ENCODE data around the gene MAPKAPK3.

The MAPKAPK3 gene

GRCh38 chr3:50609071-50609762 is 7.7 kb upstream of the MAPKAPK3 start:
- no peak for DNase-seq

GRCh38 chr3:50609763-50610085 is 7.2 kb upstream of the MAPKAPK3 start:
- no peak for DNase-seq

- DNase-seq, result no peak
Observed at GRCh38 chr3:50610181-50610971, 6.6 kb upstream of the MAPKAPK3 start.

- no peak for DNase-seq
Observed at GRCh38 chr3:50610992-50611463, 5.9 kb upstream of the MAPKAPK3 start.

DNA sequence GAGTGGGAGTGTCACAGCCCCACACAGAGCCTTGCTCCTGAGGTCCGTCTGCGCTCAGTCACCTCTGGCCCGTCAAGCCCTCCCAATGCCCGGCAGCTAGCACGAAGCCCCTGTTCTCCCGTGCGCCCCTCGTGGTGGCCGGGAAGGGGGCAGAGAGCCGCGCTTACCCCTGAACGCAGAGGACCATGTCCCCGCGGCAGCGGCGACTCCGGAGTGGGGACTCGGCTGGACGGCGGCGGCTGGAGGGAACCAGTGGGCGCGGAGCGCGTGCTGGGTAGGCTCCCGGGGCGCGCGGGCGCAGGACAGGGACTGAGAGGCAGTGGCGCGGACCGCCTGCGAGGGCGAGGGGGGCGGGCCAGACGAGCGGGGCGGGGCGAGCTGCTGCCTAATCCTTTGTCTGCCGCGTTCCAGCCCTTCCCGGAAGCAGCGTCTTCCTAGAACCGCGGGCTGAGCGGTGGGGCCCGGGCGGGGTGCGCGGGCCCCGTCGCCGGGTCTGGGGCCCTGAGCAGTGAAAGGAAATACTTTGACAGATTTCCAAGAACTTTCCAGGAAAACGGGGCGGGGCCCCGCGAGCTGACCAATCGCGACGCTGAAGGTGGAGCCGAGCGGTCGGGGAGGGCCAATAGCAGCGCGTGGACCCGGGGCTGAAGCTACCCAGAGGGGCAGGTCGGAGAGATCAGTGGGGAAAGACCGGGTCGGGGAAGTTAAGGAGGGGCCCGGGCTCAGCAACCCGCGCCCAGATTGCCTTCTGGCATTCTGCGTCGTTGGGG is 5.3 kb upstream of the MAPKAPK3 start, which contains the start of gene CISH:
TSS of gene CISH (minus strand) at position 311 of the 770 bp plus-strand sequence. CDS start at position 187, 124 bp downstream.
- peak; percentile 95 for DNase-seq

DNA sequence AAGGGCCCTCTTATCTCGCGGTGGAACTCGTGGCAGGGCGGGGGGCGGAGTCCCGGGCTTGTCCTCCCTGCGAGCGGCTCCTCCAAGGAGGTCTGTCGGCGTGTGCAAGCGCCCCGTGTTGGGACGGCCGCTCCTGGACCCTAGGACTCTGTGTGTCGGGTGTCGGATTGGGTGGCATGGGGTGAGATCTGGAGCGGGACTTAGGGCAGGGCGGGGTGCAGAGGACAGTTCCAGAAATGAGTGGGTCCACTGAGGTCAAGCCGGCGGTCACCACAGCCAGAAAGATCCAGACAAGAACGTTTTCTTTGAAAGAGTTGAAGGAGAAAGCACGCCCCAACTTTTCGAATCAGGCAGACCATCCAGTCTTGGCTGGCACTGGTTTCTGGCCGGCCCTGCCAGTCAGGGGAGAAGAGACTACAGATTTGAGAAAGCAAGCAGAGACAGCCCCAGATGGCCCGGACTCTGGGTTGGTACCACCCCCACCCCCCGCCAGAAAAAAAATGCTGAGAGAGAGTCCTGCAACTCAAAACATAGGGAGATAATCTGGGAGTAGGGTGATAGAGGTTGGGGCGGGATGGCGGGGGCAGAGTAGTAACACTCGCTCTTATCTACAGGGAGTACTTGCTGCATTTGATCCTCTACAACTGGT is 4.6 kb upstream of the MAPKAPK3 start:
- no peak for DNase-seq

DNA sequence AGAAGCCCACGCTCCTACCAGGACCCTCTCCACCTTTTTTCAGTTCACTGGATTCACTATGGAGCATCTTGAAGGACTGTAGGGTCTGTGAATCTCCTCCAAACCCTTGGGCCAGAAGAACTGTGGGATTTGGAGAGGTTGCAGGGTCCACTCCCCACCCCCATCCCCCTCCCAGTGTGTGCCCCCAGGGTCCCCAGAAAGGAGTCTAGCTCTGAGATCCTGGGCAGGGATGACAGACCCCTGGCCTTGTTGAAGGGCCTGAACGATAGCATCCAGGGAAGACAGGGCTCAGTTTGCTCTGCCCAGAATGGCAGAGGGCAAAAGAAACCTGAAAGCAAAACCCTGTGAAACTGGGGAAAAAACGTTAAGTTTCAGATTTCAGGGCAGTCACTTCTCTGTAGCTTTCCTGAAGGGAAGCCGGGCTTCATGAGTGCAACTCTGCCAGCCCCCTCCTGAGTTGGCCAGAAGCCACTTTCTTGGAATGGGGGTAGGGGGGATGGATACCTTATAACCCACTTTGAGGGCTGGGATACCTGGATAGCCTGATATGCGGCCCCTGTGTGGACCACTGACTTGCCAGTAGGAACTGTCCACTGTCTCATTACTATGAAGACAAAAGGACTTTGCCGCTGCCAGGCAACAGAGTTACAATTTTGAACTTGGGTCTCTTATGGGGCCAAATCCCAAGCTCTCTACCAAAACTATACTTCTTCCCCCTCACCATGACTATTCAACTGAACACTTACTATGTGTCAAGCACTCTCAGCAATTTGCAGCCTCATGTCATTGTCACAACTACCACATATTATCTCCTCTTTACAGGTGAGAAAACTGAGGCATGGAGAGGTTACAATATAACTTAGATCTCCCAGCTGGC is 3.7 kb upstream of the MAPKAPK3 start:
- no peak for DNase-seq

DNA sequence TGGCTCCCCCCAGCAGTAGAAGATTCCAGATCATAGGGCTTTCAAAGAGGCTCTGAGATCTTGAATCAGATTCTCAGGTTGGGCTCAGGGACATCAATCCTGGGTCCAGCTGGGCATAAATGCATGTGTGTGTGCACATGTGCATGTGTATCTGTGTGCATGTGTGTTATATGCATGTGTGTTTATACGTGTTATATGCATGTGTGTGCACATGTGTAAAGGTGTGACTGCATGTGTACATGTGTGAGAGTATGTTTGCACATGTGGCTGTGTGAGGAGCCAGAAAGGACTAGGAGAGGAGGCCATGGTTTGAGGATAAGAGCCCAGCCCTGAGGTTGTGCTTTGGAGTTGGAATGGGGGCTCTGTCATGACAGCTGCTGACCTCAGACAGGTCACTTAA is 1.8 kb upstream of the MAPKAPK3 start:
- no peak for DNase-seq

DNA sequence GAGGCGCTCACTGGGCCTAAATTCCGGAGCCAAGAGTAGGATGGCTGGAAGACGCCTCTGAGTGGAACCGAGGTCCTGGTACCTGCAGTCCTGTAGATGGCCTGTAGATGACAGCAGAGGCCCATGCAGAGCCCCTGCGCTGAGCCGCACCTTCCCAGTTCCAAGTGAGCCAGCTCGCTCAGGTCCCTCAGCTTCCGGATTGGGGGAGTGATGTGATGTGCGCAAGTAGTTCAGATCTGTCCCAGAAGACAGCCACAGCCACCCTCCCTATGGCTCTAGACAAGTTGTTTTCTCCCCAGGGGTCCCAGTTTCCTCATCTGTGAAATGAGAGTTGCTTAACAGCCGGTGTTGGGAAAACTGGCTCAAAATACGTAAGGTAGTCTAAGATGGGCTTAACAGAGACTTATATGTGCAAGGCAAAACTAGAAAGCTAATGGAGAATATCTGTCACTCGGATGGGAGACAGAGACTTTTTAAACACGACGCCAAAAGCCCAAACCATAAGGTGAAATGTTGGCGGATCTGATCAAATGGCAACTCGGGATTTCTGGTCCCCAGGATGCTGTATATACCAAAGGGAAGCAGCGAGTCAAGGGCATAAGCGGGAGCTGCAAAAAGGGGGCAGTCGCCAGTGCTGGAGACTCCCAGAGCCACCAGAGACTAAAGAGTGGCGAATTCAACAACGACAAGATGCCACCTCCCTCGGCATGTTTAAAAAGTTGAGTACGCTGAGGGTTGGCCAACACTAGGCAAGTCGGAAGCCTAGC is 765 bp upstream of the MAPKAPK3 start:
- peak; percentile 75 for DNase-seq

GRCh38 chr3:50616770-50617095 is 218 bp upstream of the MAPKAPK3 start:
- DNase-seq, result peak; percentile 89

GRCh38 chr3:50617911-50618481 is 1.0 kb downstream of the MAPKAPK3 start:
- no peak for DNase-seq

DNA sequence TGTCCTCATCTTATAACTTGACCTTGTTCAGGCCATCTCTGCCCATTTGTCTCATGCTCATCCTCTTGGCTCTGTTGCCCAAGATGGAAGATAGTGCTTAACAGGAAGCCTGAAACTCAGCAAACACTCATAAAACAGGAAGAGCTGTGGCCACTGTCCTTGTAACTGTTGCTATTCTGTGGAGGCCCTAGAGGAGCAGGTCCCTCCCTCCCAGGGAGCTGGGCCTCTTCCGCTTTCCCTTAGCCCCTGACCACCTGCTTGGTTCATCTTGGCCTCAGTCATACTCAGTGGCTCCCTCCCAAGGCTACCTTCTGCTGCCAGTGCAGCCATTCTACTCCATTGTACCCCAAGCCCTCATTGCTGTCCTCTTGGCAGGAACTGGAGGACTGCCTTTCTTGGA is 3.5 kb downstream of the MAPKAPK3 start:
- no peak for DNase-seq

GRCh38 chr3:50620820-50621219 is 3.9 kb downstream of the MAPKAPK3 start:
- no peak for DNase-seq

GRCh38 chr3:50622881-50623280 is 5.9 kb downstream of the MAPKAPK3 start:
- no peak for DNase-seq

- DNase-seq, result no peak
Observed at GRCh38 chr3:50623840-50624474, 7.0 kb downstream of the MAPKAPK3 start.

DNA sequence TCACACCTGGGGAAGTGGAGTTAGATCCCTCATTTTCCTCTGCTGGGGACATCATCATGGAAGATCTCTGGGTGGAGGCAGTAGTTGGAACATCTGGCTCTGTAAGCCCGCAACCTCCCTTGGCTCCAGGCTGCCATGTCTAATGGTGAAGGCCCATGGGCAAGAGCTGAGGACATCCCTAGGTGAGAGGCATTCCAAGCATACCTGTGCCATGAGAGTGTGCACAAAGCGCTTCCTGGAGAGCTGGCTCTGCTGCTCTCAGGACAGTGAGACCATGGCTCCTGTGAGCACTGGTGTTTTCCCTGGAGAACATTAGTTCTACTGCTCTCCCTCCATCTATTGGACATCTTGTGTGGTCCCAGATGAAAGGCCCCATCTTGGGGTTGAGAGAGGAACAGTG is 7.7 kb downstream of the MAPKAPK3 start:
- no peak for DNase-seq

GRCh38 chr3:50625231-50626182 is 8.6 kb downstream of the MAPKAPK3 start:
- no peak for DNase-seq

DNA sequence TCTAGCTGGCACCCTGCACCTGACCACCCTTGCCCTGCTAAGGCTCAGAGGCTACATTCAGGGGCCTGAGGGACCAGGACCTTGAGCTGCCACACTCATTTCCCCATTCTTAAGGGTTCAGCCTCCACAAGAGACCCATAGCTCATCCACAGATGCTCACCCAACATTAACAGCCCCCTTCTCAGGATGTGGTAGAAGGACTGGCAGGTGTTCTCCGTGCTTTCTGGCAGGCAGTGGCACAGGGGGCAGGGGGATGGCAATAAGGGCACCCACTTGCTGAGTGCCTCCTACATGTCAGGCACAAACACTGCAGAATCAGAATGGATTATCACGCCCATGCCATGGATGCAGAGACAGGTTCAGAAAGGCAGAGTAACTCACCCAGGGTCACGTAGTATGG is 9.4 kb downstream of the MAPKAPK3 start:
- no peak for DNase-seq

Measured in fibroblast of skin of abdomen (primary cell).